Activated CD8-positive, alpha-beta memory T cell treated with anti-CD3 and anti-CD28 coated beads, Interleukin-2, amount 50 U/mL, for 1 hour (primary cell): Measurements from ENCODE around the gene GRIK5.
A peak's percentile ranks its signal among the peaks of the same experiment; 100 is the strongest.

Experiments used
- DNase-seq: peaks from one replicate; pipeline ENCODE4 v3.0.0-alpha.2; 2020; ENCODE audit errors: extremely low read depth

GRIK5 gene

GRCh38 chr19:42076380-42076944 is 6.5 kb upstream of the GRIK5 start:
- DNase-seq: no peak

GRCh38 chr19:42075616-42076379 is 5.8 kb upstream of the GRIK5 start, which contains the start of gene ZNF574:
Gene ZNF574, plus strand, starts transcription at chr19:42076166. Its CDS starts 2,441 bp downstream, at chr19:42078607.
- DNase-seq: peak; percentile 98

- DNase-seq: no peak
These were observed 5.3 kb upstream of the GRIK5 start for GRCh38 chr19:42075364-42075615.

- DNase-seq: no peak
These were observed 4.7 kb upstream of the GRIK5 start for GRCh38 chr19:42074513-42075363.

- no peak for DNase-seq
These were observed 1.2 kb upstream of the GRIK5 start for GRCh38 chr19:42071247-42071646.

GRCh38 chr19:42068756-42069571 is 1.0 kb downstream of the GRIK5 start:
- DNase-seq: no peak

- no peak for DNase-seq
These were observed 1.6 kb downstream of the GRIK5 start for GRCh38 chr19:42068361-42068755.

GRCh38 chr19:42067315-42067888 is 2.6 kb downstream of the GRIK5 start:
- no peak for DNase-seq

- DNase-seq: no peak
These were observed 3.8 kb downstream of the GRIK5 start for GRCh38 chr19:42066075-42066754.

- DNase-seq: no peak
These were observed 4.5 kb downstream of the GRIK5 start for GRCh38 chr19:42065511-42065910.

GRCh38 chr19:42065051-42065450 is 5.0 kb downstream of the GRIK5 start:
- DNase-seq: no peak

GRCh38 chr19:42064432-42064831 is 5.6 kb downstream of the GRIK5 start:
- DNase-seq: no peak

- DNase-seq: no peak
These were observed 7.6 kb downstream of the GRIK5 start for GRCh38 chr19:42062381-42062780.

GRCh38 chr19:42060117-42060516 is 9.9 kb downstream of the GRIK5 start:
- no peak for DNase-seq

GRCh38 chr19:42059196-42059595 is 10.8 kb downstream of the GRIK5 start:
- DNase-seq: no peak

GRCh38 chr19:42057846-42058245 is 12.2 kb downstream of the GRIK5 start:
- no peak for DNase-seq

- DNase-seq: no peak
These were observed 15.8 kb downstream of the GRIK5 start for GRCh38 chr19:42054205-42054604.

- no peak for DNase-seq
These were observed 16.7 kb downstream of the GRIK5 start for GRCh38 chr19:42053037-42053935.

GRCh38 chr19:42052241-42052863 is 17.7 kb downstream of the GRIK5 start:
- no peak for DNase-seq
